ENCODE measurements around the gene TMEM208.

The TMEM208 gene

DNA sequence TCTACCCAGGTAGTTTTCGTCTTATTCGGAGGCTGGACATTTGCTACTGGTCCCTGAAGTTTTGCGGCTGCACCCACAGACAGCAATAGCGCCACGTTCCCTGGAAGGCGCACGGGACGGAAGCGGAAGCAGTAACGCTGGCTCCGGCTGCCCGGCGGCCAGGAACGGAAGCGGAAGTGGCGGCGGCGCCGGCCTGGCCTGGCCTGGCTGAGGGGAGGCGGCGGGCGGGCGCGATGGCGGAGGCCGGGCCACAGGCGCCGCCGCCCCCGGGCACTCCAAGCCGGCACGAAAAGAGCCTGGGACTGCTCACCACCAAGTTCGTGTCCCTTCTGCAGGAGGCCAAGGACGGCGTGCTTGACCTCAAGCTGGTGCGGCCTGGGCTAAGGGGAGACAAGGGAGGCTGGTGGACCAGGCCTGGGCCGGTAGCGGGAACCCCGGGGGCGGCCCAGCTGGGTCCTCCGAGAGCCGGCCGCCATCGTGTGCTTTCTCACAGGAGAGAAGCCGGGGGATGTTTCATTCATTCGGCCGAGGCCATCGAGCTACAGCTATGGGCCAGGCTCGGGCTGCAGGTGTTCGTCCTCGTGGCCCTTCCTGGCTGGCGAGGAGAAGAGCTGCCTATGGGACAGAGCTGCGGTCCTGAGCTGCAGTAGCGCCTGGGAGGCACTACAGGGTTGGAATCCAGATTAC lies 34.8 kb upstream of the TMEM208 start, which contains the start of gene E2F4:
E2F4 (plus strand) TSS at position 161 of the 687 bp plus-strand sequence; CDS start at position 234, 73 bp downstream.
- peak; percentile 82 for DNase-seq (ENCODE audit: low read depth)

DNA sequence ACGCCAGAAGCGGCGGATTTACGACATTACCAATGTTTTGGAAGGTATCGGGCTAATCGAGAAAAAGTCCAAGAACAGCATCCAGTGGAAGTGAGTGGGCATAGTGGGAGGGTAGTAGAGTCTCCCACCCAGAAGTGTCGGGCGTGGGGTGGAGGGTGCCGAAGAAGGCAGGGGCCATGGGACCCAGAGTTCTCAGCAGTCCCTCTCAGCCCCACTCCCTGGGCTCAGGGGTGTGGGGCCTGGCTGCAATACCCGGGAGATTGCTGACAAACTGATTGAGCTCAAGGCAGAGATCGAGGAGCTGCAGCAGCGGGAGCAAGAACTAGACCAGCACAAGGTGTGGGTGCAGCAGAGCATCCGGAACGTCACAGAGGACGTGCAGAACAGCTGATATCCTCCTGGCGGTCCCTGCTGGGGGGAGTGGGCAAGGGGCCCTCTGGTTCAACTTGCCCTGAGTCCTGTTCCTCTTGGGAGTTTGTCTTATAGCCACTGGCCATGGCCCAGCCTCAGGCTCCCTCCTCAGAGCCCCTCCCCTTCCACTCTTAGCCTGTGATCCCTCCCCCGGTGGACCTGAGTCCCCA lies 34.1 kb upstream of the TMEM208 start:
- no peak for DNase-seq (ENCODE audit: low read depth)

DNA sequence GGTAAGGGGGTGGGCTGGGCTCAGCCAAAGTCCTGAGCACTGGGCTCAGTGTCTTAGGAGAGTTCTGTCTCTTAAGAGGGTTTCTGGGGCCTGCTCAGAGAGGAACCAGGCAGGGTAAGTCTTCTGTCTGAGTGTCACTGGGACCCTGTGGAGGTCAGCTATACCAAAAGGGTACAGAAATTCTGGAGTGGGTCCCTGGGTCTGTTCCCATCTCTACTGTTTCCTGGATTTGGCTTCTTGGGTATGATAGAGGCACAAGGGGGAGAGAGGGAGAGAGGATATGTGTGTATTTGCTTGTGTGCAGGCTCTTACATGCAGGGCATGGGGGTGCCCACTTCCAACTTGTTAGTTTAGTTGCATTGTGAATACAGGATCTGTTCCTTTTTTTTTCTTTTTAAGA lies 33.4 kb upstream of the TMEM208 start:
- no peak for DNase-seq (ENCODE audit: low read depth)

DNA sequence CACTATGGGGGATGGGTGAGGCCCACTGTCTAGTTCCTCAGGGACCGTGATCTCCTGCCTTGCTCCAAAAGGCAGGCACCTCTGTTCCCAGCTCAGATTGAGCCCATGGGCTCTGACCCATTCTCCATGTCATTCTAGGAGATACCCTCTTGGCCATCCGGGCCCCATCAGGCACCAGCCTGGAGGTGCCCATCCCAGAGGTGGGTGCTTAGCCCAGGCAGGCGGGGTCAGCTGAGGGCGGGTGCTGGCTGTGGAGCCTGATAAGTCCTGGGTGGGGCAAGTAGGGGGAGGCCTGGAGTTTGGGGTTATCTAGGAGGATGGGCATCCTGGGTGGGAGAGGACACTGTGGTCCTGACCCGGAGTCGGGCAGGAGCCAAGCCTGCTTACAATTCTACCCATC lies 32.7 kb upstream of the TMEM208 start:
- no peak for DNase-seq (ENCODE audit: low read depth)

DNA sequence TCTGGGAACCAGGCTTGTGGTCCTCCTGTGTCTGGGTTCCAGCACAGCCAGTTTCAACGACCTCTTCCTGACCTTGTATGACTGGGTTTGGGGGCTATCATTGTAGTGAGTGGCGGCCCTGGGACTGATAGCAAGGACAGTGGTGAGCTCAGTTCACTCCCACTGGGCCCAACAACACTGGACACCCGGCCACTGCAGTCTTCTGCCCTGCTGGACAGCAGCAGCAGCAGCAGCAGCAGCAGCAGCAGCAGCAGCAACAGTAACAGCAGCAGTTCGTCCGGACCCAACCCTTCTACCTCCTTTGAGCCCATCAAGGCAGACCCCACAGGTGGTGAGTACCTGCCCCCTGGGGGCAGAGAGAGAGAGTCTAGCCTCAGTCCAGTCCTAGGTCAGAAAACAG lies 31.3 kb upstream of the TMEM208 start:
- no peak for DNase-seq (ENCODE audit: low read depth)

DNA sequence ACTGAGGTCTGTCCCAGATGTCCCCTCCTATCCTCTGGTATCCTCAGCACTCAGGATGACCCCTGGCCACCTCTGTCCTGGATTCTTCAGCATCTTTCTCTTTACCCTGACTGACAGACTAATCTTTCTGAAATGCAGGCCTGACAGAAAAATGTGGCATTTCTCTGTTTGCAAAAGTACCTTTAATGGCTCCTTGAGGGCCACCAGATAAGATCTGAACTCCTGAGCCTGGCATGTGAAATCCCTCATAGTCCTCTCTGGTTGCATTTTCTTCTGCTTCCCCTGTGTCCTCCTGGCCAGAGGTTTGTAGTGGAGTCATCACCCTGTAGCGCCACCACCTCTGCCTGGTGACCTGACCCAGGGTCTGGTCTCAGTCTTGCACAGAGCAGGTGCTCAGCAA lies 30.0 kb upstream of the TMEM208 start:
- DNase-seq (ENCODE audit: low read depth), result no peak

DNA sequence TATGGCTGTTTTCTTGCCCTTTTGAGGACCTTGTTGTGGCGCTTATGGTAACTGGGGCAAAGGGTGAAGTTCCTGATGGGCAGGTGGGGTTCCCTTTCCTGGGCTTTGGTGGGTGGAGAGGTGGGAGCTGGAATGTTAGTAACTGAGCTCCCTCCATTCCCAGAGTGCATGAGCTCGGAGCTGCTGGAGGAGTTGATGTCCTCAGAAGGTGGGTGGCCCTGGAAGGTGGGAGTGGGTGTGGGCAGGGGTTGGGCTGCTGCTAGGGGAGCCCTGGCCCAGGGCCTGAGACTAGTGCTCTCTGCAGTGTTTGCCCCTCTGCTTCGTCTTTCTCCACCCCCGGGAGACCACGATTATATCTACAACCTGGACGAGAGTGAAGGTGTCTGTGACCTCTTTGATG lies 29.2 kb upstream of the TMEM208 start:
- no peak for DNase-seq (ENCODE audit: low read depth)

DNA sequence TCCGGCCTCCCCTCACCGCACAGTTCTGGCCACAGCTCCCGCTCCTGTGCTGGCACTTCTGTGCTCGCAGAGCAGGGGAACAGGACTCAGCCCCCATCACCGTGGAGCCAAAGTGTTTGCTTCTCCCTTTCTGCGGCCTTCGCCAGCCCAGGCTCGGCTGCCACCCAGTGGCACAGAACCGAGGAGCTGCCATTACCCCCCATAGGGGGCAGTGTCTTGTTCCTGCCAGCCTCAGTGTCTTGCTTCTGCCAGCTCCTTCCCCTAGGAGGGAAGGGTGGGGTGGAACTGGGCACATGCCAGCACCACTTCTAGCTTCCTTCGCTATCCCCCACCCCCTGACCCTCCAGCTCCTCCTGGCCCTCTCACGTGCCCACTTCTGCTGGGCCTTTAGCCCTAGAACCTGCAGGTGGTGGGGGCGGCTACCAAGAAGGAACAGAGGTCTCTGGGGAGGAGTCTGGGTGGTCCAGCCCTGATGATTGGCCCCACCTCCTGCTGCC lies 28.6 kb upstream of the TMEM208 start:
- no peak for DNase-seq (ENCODE audit: low read depth)

DNA sequence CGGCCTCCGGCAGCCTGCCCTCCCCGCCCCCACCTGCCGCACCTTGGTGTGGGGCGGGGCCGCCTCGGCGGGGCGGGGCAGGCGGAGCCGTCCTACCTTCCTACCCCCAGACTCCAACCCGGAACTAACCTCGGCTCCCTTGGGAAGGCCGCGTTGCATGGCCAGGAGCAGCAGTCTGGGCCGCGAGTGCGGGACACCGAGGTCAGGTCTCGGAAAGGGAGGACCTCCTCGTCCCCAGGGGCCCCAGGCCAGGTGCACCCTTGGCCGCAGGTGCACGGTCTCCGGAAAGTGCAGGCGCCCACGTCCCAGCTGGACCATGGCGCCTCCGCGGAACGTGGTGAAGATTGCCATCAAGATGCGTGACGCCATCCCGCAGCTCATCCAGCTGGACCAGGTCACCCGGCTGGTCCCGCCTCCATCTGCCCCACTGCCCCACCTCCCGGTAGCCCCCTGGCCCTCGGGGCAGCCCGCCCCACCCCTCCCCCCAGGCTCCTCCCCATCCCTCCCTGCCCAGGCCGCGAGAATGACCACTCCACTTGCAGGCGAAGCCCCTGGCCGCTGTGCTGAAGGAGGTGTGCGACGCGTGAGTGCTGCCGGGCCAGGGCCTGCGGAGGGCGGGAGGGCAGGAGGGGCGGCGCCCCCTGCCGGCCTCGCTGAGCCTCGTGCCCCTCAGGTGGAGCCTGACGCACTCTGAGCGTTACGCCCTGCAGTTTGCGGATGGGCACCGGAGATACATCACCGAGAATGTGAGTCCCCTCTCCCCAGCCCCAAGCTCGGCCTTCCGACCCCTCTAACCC lies 27.7 kb upstream of the TMEM208 start, which contains the start of gene ELMO3:
ELMO3 (plus strand) TSS at position 121 of the 797 bp plus-strand sequence; CDS start at position 317, 196 bp downstream.
- DNase-seq (ENCODE audit: low read depth), result no peak

DNA sequence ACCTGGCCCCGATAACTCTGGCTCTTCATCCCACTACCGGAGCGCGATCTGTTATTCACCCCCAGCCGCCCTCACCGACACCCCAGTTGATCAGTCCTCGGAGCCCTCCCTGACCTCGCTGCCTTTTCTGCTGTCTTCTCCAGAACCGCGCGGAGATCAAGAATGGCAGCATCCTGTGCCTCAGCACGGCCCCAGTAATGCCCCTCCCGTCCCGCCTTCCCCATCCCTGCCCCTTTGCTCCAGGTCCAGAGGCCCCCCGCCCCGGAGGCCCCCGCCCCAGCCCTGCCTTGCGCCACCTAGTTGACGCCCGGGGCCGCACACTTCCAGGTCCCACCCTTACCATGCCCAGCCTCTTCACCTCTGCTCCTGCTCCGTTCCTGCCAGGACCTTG lies 27.1 kb upstream of the TMEM208 start:
- no peak for DNase-seq (ENCODE audit: low read depth)

DNA sequence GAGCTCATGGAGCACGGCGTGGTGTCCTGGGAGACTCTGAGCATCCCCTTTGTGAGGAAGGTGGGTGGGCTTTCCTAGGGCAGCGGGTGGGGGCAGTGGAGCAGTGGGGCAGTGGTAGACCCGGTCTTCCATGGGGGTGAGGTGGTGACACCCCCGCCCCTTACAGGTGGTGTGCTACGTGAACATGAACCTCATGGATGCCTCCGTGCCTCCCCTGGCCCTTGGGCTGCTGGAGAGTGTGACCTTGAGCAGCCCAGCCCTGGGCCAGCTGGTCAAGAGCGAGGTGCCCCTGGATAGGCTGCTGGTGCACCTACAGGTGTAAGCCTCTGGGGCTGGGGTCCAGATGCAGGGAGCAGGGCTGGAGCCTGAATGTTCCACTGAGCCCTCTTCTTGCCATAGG lies 26.4 kb upstream of the TMEM208 start:
- no peak for DNase-seq (ENCODE audit: low read depth)

DNA sequence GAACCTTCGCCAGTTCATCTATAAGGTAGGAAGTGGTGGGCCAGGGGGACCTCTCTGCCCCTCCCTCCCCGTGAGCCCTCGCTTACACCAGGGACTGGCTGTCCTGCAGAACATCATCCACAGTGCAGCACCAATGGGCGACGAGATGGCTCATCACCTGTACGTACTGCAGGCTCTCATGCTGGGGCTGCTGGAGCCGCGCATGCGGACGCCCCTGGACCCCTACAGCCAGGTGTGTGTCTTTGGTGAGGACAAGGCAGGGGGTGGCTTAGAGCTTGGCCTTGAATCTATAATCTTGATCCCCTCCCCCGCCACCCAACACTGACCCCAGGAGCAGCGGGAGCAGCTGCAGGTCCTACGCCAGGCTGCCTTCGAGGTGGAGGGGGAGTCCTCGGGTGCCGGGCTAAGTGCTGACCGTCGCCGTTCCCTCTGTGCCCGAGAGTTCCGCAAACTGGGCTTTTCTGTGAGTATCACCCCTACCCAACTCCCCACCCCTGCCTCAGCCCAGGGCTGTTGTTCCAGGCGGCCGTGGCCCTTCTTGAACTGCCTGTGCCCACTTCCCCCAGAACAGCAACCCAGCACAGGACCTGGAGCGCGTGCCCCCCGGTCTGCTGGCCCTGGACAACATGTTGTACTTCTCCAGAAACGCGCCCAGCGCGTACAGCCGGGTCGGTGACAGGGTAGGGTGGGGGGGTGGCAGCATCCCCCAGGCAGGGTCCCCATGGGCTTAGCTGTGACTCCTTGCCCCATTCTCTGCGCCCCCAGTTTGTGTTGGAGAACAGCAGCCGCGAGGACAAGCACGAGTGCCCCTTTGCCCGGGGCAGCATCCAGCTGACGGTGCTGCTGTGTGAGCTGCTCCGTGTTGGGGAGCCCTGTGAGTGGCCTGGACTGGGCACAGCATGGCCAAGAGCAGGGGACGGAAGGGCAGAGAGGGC lies 25.3 kb upstream of the TMEM208 start:
- DNase-seq (ENCODE audit: low read depth), result no peak

DNA sequence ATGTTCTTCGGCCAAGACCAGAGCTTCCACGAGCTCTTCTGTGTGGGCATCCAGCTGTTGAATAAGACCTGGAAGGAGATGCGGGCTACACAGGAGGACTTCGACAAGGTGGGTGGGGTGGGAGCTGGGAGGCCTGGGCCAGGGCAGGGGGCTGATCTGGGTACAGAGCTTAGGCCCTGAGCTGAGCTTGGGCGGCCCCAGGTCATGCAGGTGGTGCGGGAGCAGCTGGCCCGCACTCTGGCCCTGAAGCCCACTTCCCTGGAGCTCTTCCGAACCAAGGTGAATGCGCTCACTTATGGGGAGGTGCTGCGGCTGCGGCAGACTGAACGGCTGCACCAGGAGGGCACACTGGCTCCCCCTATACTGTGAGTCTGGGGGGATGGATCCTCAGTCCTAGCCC lies 24.5 kb upstream of the TMEM208 start:
- DNase-seq (ENCODE audit: low read depth), result no peak

DNA sequence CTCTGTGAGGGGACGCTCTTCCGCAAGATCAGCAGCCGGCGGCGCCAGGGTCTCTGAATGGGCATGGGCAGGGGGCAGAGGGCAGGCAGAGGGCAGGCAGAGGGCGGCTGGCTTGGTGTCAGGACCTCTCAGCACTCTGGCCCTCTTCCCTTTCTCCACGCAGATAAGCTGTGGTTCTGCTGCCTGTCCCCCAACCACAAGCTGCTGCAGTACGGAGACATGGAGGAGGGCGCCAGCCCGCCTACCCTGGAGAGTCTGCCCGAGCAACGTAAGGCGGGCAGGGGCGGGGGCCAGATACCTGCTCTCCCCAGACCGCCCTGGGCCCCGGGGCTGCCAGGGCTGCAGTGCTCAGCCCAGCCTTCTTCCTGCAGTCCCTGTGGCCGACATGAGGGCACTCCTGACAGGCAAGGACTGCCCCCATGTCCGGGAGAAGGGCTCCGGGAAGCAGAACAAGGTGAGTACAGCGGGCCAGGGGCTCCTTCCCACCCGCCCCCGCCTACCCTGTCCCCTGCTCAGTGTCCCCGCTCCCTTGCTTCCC lies 23.9 kb upstream of the TMEM208 start:
- no peak for DNase-seq (ENCODE audit: low read depth)

DNA sequence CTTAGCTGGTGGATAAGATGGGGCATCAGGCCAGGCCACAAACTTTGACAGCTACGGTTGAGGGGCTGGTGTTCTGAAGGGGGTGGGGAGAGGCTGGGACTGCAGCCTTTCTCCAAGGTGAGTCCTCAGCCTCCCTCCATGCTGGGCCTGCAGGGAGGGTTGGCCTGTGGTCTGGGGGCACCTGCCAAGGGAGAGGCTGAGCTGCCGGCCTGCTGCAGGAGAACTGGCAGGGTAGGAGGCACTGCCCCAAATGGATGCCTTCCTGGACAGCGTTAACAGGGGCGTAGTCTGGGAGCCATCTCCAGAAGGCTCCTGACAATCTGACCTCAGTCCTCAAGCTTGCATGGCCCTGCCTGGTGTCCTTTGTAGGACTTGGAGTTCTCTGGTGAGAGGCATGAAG lies 22.9 kb upstream of the TMEM208 start:
- no peak for DNase-seq (ENCODE audit: low read depth)

DNA sequence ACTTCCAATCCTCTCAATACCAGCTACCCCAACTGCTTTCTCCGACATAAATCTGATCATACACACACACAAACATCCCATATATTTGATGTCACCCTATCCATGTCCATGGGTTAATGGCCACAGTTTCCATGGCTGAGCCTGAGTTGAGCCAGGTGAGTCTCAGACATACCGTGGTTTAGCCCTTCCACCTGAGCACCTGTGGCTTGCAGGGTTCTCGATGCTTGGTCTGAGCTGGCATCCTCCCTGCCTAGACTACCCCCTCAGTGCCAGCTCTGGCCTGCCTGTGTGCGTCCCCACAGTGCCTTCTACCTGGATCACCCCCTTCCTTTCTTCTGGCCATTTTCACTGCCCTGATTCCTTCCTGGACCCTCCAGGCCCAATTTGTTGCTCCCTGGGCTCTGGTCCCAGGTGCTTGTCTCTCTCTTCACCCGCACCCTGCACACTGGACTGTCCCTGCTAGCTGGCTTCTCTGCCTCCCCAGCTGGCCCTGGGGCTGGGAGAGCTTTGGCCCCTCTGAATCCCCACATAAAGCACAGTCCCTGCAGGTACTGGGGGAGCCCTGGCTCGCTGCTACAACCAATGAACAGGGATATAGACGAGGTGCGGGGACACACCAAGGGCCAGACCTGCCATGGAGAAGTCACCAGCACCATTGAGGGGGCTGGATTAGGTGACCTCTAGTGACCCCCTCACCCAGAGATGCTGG lies 20.6 kb upstream of the TMEM208 start:
- DNase-seq (ENCODE audit: low read depth), result no peak

DNA sequence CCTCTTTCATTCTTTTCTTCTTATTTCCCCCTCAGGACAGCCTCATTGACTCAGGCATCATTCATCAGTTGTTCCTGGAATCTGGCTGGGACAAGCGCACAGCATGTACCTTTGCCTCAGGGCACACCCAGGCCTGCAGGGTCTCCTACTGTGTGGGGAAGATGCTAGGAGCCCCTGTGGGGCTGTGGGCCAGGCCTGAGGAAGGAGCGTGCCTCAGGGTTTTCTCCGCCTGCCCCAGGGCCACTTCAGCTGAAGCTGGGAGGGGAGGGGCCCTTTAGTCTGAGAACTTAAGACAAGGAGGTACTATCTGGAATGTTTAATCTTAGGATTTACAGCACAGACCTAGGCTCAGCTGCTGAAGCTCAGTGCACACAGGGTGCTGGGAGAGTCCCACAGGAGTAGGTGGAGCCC lies 20.1 kb upstream of the TMEM208 start:
- no peak for DNase-seq (ENCODE audit: low read depth)

DNA sequence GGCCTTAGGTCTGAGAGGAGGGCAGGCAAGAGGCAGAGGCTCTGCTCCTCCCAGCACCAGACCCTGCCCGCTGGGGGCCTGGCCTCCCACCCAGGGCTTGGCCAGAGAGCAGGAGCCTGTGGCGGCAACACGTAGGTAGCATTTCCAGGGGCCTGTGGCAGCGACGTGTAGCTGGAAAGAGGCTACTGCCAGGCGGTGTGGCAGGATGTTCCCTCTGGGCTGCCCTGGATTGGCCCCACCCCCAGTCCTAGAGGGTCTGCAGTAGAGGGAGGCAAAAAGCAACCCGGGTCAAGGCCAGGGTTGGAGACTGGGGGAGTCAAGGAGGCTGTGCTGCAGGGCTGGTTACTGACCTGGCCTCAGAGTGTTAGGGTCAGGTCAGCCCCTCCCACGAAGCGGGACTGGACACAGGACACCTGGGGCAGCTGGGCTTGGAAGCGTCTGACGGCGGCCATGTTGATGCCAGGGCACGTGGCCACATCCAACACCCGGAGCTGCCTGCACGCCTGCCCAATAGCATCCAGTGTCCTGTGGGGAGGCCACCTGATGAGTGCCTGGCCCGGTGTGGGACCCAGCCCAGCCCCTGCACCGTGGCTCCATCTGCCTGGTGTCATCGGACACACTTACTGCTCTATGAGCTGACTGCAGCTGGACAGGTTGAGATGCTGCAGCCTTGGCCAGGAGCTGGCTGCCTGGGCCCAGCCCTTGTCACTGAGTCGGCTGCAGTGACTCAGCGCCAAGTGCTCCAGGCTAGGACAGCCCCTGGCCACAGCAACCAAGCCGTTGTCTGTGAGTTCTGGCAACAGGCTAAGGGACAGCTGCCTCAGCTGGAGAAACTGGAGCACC lies 19.5 kb upstream of the TMEM208 start:
- no peak for DNase-seq (ENCODE audit: low read depth)

DNA sequence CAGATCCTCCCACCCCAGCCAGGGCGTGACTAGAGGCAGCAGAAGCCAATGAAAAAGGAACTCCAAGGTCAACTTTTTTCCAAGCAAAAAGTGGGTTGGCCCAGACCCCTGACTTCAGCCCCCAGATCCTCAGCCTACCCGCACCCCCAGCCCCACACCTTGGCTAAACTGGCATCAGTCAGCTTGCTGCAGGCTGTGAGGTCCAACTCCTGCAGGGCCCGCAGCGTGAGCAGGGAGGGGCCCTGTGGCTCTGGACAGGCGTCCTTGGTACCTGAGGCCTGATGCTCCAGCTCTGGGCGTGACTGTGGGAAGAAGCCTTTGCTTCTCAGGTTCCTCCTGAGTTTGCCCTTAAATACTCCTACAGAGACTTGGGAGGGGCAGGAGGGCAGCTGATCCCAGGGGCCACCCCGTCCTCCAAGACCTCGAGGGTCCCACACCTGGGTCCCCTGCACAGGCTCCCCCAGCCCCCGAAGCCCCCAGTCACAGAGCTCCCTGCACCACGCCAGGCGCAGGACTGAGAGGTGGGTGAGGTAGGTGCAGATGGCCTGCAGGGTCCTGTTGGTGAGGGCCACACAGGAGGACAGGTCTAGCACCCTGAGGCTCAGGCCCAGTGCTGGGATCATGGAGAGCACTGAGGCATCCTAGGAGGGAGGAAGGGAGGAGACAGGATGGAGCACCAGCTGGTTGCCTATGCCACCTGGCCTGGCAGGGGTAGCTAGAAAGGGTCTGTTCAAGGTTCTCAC lies 18.6 kb upstream of the TMEM208 start:
- DNase-seq (ENCODE audit: low read depth), result no peak

Data from HS-27A (cell line).